OCI-LY3 (cell line): ENCODE results near the gene COL6A5.
"Not testable (repeated sequence)": the region's sequence is repeated elsewhere in the genome, so short reads cannot be mapped to it uniquely, and the experiment has no call there.

Experiments used
- H2AFZ ChIP-seq: fragments of 200-600, 300-600 bp; shearing (Covaris generic); 2 replicates; pipeline ENCODE4 v1.6.0; 2014; ENCODE audit warnings: antibody characterized with exemption, low read depth, low read length
- H3K27ac ChIP-seq: fragments of 200-600, 300-600 bp; sonication (generic); 2 replicates; pipeline ENCODE4 v1.5.1; 2014; ENCODE audit warnings: mild to moderate bottlenecking, low read length, moderate library complexity, mixed read lengths
- H3K27me3 ChIP-seq: fragments of 200-600, 300-600 bp; sonication (generic); 2 replicates; pipeline ENCODE4 v1.6.1; 2014; ENCODE audit warnings: low read depth, low read length, mixed read lengths
- H3K36me3 ChIP-seq: fragments of 200-600, 300-600 bp; sonication (generic); replicated peaks from 2 replicates; pipeline ENCODE3; 2014; ENCODE audit warnings: low read depth, low read length, mixed read lengths
- H3K4me1 ChIP-seq: fragments of 300-600, 200-600 bp; sonication (generic); 2 replicates; pipeline ENCODE4 v1.6.1; 2014; ENCODE audit warnings: low read length, mixed read lengths
- H3K4me2 ChIP-seq: fragments of 200-600, 300-600 bp; sonication (generic); 2 replicates; pipeline ENCODE4 v1.6.1; 2014; ENCODE audit warnings: low read length, mixed read lengths
- H3K4me3 ChIP-seq: fragments of 300-600, 200-600 bp; sonication (generic); 2 replicates; pipeline ENCODE4 v1.5.1; 2014; ENCODE audit warnings: antibody characterized with exemption, mild to moderate bottlenecking, low read length, moderate library complexity
- H3K79me2 ChIP-seq: fragments of 300-600, 200-600 bp; shearing (Covaris generic); 2 replicates; pipeline ENCODE4 v1.6.1; 2014; ENCODE audit warnings: mild to moderate bottlenecking, low read length, mixed read lengths
- H3K9ac ChIP-seq: fragments of 300-600, 200-600 bp; shearing (Covaris generic); 2 replicates; pipeline ENCODE4 v1.6.0; 2014; ENCODE audit warnings: mild to moderate bottlenecking, low read length, moderate library complexity
- H3K9me3 ChIP-seq: fragments of 200-600, 300-600 bp; shearing (Covaris generic); 2 replicates; pipeline ENCODE4 v1.6.1; 2014; ENCODE audit warnings: low read length, mixed read lengths; ENCODE audit not compliant: insufficient read depth
- H4K20me1 ChIP-seq: fragments of 200-600, 300-600 bp; sonication (generic); 2 replicates; pipeline ENCODE4 v1.6.1; 2016; ENCODE audit warnings: low read length, mixed read lengths; ENCODE audit not compliant: insufficient read depth
- EZH2phosphoT487 ChIP-seq: fragments of 200-600 bp; shearing (Covaris generic); IDR thresholded peaks from 2 replicates; pipeline ENCODE4 v1.6.1; 2018; ENCODE audit warnings: antibody characterized with exemption, mixed run types, low read depth
- TF ChIP-seq, protein P1 (sequence below): fragments of 200-600, 300-600 bp; sonication (generic); IDR thresholded peaks from 2 replicates; pipeline ENCODE4 v1.5.1; 2014; ENCODE audit warnings: antibody characterized with exemption, low read length, low read depth

COL6A5 gene

DNA sequence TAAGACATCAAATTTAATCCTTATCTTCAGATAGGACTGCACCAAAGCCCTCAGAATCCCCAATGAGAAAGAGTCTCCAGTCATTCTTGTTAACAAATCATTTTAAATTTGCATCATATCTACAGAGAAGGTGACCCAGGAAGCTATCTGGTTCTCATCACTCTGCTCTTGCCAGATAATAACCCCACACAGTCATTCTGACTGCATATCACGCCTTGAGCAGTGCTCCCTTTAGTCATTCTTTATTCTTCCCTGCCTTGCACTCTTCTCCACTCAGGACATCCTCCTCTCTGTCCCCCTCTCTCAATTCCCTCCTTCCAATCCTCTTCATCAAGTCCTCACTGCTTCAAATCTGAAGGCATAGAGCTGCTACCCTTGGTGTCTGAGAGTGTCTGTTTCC lies 87.8 kb downstream of the COL6A5 start:
- TF ChIP-seq EZH2phosphoT487: no peak
- TF ChIP-seq, protein P1, sequence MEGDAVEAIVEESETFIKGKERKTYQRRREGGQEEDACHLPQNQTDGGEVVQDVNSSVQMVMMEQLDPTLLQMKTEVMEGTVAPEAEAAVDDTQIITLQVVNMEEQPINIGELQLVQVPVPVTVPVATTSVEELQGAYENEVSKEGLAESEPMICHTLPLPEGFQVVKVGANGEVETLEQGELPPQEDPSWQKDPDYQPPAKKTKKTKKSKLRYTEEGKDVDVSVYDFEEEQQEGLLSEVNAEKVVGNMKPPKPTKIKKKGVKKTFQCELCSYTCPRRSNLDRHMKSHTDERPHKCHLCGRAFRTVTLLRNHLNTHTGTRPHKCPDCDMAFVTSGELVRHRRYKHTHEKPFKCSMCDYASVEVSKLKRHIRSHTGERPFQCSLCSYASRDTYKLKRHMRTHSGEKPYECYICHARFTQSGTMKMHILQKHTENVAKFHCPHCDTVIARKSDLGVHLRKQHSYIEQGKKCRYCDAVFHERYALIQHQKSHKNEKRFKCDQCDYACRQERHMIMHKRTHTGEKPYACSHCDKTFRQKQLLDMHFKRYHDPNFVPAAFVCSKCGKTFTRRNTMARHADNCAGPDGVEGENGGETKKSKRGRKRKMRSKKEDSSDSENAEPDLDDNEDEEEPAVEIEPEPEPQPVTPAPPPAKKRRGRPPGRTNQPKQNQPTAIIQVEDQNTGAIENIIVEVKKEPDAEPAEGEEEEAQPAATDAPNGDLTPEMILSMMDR: no peak
- Histone ChIP-seq H3K36me3 (no peaks in the 10 kb centered on the region), H3K27me3 (peaks cover 7% of the 10 kb centered on the region), H3K27ac (no peak overlapping the region), H3K9me3 (no peaks in the 10 kb centered on the region), H2AFZ (no peak overlapping the region), H3K79me2 (no peaks in the 10 kb centered on the region), H3K4me2 (no peak overlapping the region), H3K4me1 (no peaks in the 10 kb centered on the region), H3K9ac (no peak overlapping the region), H3K4me3 (no peak overlapping the region), H4K20me1 (no peaks in the 10 kb centered on the region)

DNA sequence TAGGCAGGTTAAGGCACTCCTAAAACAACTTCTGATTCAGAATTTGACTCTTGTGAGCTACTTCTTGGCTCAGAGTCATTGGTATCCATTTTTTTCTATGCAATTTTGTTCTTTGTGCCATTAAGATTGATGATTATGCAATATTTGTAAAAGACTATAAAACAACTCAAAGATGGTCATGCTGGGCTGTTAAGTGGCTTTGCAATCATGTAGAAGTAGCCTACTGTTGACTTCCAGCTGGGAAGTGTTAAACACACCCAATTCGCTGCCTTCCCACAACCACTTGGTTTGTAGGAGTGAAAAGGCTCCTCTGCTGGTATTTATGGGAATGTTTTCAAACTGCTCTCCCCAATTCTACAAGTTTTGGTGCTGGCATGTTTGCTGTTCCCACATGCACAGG lies 96.8 kb downstream of the COL6A5 start:
- Histone ChIP-seq H3K9me3 (no peaks in the 10 kb centered on the region), H3K9ac (no peak overlapping the region), H3K4me1 (no peaks in the 10 kb centered on the region), H3K36me3 (no peaks in the 10 kb centered on the region), H4K20me1 (no peaks in the 10 kb centered on the region), H3K27ac (no peak overlapping the region), H2AFZ (no peak overlapping the region), H3K4me3 (no peak overlapping the region), H3K4me2 (no peak overlapping the region), H3K27me3 (no peaks in the 10 kb centered on the region), H3K79me2 (no peaks in the 10 kb centered on the region)
- TF ChIP-seq, protein P1: no peak
- no peak for TF ChIP-seq EZH2phosphoT487

DNA sequence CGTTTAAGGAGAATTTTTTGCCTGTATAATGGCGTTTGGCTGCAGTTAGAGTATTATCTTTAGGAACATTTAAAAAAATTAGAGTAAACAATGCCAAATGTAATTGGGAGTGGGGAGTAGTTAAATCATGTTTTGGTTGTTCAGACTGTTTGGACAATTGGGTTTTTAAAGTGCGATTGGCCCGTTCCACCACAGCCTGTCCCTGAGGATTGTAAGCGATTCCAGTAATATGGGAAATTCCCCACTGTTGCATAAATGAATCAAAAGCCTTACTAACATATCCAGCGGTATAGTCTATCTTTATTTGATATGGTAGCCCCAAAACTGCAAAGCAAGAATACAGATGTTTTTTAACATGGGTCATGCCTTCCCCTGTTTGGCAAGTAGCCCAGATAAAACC lies 101.4 kb downstream of the COL6A5 start:
- H4K20me1 ChIP-seq, H3K36me3 ChIP-seq, H2AFZ ChIP-seq, H3K9ac ChIP-seq, H3K79me2 ChIP-seq, H3K4me1 ChIP-seq, H3K4me3 ChIP-seq, H3K27ac ChIP-seq, H3K4me2 ChIP-seq, H3K27me3 ChIP-seq, H3K9me3 ChIP-seq: not testable (repeated sequence)

DNA sequence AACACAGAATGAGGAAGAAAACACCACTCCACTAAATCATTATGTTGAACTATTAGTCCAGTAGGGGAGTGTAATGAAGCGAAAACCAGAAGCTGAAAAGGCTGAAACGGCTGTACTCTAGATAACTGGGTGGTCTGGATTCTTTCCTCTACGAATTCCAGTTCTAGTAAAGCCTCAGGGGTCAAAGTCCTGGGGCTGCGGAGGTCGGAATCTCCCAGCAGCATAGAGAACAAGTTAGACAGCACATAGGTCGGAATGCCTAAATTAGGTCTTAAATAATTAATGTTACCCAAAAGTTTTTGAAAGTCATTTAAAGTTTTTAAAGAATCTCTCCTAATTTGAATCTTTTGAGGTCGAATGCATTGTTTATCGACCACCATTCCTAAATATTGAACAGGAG lies 102.7 kb downstream of the COL6A5 start:
- H3K4me3 ChIP-seq, H3K79me2 ChIP-seq, H3K9ac ChIP-seq, H3K4me1 ChIP-seq, H3K9me3 ChIP-seq, H3K4me2 ChIP-seq, H2AFZ ChIP-seq, H3K27ac ChIP-seq, H3K36me3 ChIP-seq, H4K20me1 ChIP-seq, H3K27me3 ChIP-seq: not testable (repeated sequence)

DNA sequence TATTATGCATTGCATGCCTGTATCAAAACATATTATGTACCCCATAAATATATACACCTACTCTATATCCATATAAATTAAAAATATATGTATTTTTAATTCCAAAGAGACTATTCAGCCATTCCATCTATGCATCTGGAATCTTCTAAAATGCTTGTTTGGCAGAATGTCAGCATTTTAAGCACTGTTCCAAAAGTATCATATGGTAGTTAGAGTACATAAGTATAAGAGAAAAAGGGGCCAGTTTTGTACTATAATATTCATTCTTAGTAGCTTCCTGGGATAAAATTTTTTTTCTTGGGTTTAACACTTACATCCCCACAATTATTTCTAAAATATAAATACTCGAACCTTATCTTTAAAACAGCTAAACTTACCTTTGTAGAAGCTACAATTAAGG lies 111.1 kb downstream of the COL6A5 start:
- H3K36me3 ChIP-seq: no peaks in the 10 kb centered on the region
- no peak overlapping the region for H3K4me2 ChIP-seq
- no peak overlapping the region for H2AFZ ChIP-seq
- H4K20me1 ChIP-seq: no peaks in the 10 kb centered on the region
- no peak for TF ChIP-seq EZH2phosphoT487
- TF ChIP-seq, protein P1: no peak
- no peaks in the 10 kb centered on the region for H3K9me3 ChIP-seq
- H3K4me1 ChIP-seq: no peaks in the 10 kb centered on the region
- no peaks in the 10 kb centered on the region for H3K79me2 ChIP-seq
- H3K27ac ChIP-seq: no peak overlapping the region
- H3K4me3 ChIP-seq: no peak overlapping the region
- no peak overlapping the region for H3K9ac ChIP-seq
- peaks cover 9% of the 10 kb centered on the region; the same call in 1 of the 2 replicates for H3K27me3 ChIP-seq
